CD4-positive, CD25-positive, alpha-beta regulatory T cell (primary cell): ENCODE data around the gene CAMTA1. TPM values are rescaled to one million over a fixed set of nuclear protein-coding genes. Genes with fewer than 3 reads are reported as not detected.

Experiments
- ATAC-seq, 2 donors: fragments of 150-1000 bp; cut with Tn5 transposase; one replicate each; pipeline ENCODE4 v1.10.0; 2021; ENCODE audit warnings: low read depth in 2 of 2, moderate number of reproducible peaks in 2 of 2, moderate library complexity in 1 of 2
- DNase-seq, 3 donors: peaks; one replicate each; pipeline versions ENCODE4 v3.0.0 to v3.0.0-alpha.2; 2012 to 2022; ENCODE audit warnings: mixed read lengths in 1 of 3
- H3K27ac ChIP-seq: one replicate; pipeline ENCODE4 v1.7.0; 2013; ENCODE audit warnings: mild to moderate bottlenecking, low read length; ENCODE audit not compliant: insufficient read depth, poor library complexity, severe bottlenecking
- H3K27me3 ChIP-seq: one replicate; pipeline ENCODE4 v1.7.0; 2013; ENCODE audit warnings: low read length; ENCODE audit not compliant: control insufficient read depth, insufficient read depth
- H3K36me3 ChIP-seq: one replicate; pipeline ENCODE4 v1.7.0; 2013; ENCODE audit warnings: mild to moderate bottlenecking, low read length, moderate library complexity; ENCODE audit not compliant: control insufficient read depth, insufficient read depth
- H3K4me1 ChIP-seq: 2 replicates; pipeline ENCODE4 v1.7.0; 2013; ENCODE audit warnings: mild to moderate bottlenecking, low read length; ENCODE audit not compliant: insufficient read depth, control insufficient read depth, poor library complexity, severe bottlenecking
- H3K4me3 ChIP-seq: one replicate; pipeline ENCODE4 v1.7.0; 2013; ENCODE audit warnings: low read depth, mild to moderate bottlenecking, low read length, moderate library complexity
- H3K9me3 ChIP-seq, 2 experiments: 1 replicate in 1 of 2; 2 replicates in 1 of 2; pipeline ENCODE4 v1.7.0; 2013; ENCODE audit warnings: low read length in 2 of 2, mild to moderate bottlenecking in 1 of 2, moderate library complexity in 1 of 2; ENCODE audit not compliant: control insufficient read depth in 2 of 2
- H3K27ac Mint-ChIP-seq, 3 donors: one replicate each; pipeline ENCODE4 v1.8.0; 2020 to 2022; ENCODE audit warnings: mild to moderate bottlenecking in 3 of 3, mixed read lengths in 3 of 3, moderate library complexity in 2 of 3
- H3K27me3 Mint-ChIP-seq: one replicate; pipeline ENCODE4 v1.8.0; 2022; ENCODE audit warnings: mild to moderate bottlenecking, mixed read lengths
- H3K36me3 Mint-ChIP-seq: one replicate; pipeline ENCODE4 v1.8.0; 2020; ENCODE audit warnings: mixed read lengths
- H3K4me1 Mint-ChIP-seq, 4 donors: one replicate each; pipeline ENCODE4 v1.8.0; 2020 to 2022; ENCODE audit warnings: mixed read lengths in 4 of 4, mild to moderate bottlenecking in 1 of 4
- H3K4me3 Mint-ChIP-seq, 4 donors: one replicate each; pipeline ENCODE4 v1.8.0; 2020 to 2022; ENCODE audit warnings: mild to moderate bottlenecking in 4 of 4, mixed read lengths in 4 of 4, moderate library complexity in 3 of 4
- H3K9me3 Mint-ChIP-seq, 7 donors: one replicate each; pipeline ENCODE4 v1.8.0; 2020 to 2022; ENCODE audit warnings: mixed read lengths in 7 of 7, mild to moderate bottlenecking in 3 of 7, moderate library complexity in 2 of 7
- polyA plus RNA-seq, 4 donors: library from polyadenylated mRNA; unstranded; fragments of 300-500 nt; fragmentation: Illumina TruSeq; gene quantifications; one replicate each; pipeline ENCODE4 v1.2.3, GENCODE V29; 2021
- total RNA-seq: library from RNA; stranded (reverse); gene quantifications from one replicate; pipeline ENCODE4 v1.2.3, GENCODE V29; 2022

Gene CAMTA1
- total and polyA plus RNA-seq, 5 donors from 2014 or later: 48.8 to 112 (median 80.0) TPM

- no peak overlapping the region for H3K27ac Mint-ChIP-seq
- no peaks in the 10 kb centered on the region for H3K9me3 ChIP-seq
- no peak overlapping the region for H3K27ac ChIP-seq
- no peaks in the 10 kb centered on the region for H3K4me1 Mint-ChIP-seq
- H3K4me3 Mint-ChIP-seq: no peak overlapping the region
- peaks cover 0 to 2% (median 0%) of the 10 kb centered on the region in 7 donors for H3K9me3 Mint-ChIP-seq
- no peaks in the 10 kb centered on the region for H3K27me3 ChIP-seq
- DNase-seq (no peak), ATAC-seq (no peak)
- no peaks in the 10 kb centered on the region for H3K36me3 ChIP-seq
- no peaks in the 10 kb centered on the region for H3K4me1 ChIP-seq
- no peaks in the 10 kb centered on the region for H3K27me3 Mint-ChIP-seq
- no peaks in the 10 kb centered on the region for H3K36me3 Mint-ChIP-seq
- H3K4me3 ChIP-seq: no peak overlapping the region
Measured at GRCh38 chr1:7613851-7614205, 828.6 kb downstream of the CAMTA1 start.

GRCh38 chr1:7614576-7615074 is 829.4 kb downstream of the CAMTA1 start:
- no peak for DNase-seq
- no peaks in the 10 kb centered on the region for H3K27me3 Mint-ChIP-seq
- Histone ChIP-seq H3K27me3 (no peaks in the 10 kb centered on the region), H3K4me1 (no peaks in the 10 kb centered on the region), H3K9me3 (no peaks in the 10 kb centered on the region), H3K4me3 (no peak overlapping the region), H3K27ac (no peak overlapping the region), H3K36me3 (no peaks in the 10 kb centered on the region)
- H3K27ac Mint-ChIP-seq: no peak overlapping the region
- H3K9me3 Mint-ChIP-seq: peaks cover 0 to 2% (median 0%) of the 10 kb centered on the region in 7 donors
- no peaks in the 10 kb centered on the region for H3K4me1 Mint-ChIP-seq
- no peaks in the 10 kb centered on the region for H3K36me3 Mint-ChIP-seq
- H3K4me3 Mint-ChIP-seq: no peak overlapping the region
- ATAC-seq: no peak

GRCh38 chr1:7615138-7615537 is 829.9 kb downstream of the CAMTA1 start:
- H3K27me3 ChIP-seq: no peaks in the 10 kb centered on the region

GRCh38 chr1:7616076-7616832 is 831.0 kb downstream of the CAMTA1 start:
- no peaks in the 10 kb centered on the region for H3K4me1 ChIP-seq
- H3K36me3 ChIP-seq: no peaks in the 10 kb centered on the region
- H3K27ac Mint-ChIP-seq: no peak overlapping the region
- no peaks in the 10 kb centered on the region for H3K9me3 ChIP-seq
- H3K27me3 ChIP-seq: no peaks in the 10 kb centered on the region
- peak in 2 of 3 donors; percentile 4 to 11 for DNase-seq
- peaks cover 0 to 4% (median 0%) of the 10 kb centered on the region in 7 donors for H3K9me3 Mint-ChIP-seq
- no peaks in the 10 kb centered on the region for H3K36me3 Mint-ChIP-seq
- H3K27ac ChIP-seq: no peak overlapping the region
- no peak overlapping the region for H3K4me3 Mint-ChIP-seq
- no peak for ATAC-seq
- H3K4me1 Mint-ChIP-seq: no peaks in the 10 kb centered on the region
- no peak overlapping the region for H3K4me3 ChIP-seq
- H3K27me3 Mint-ChIP-seq: peaks cover 4% of the 10 kb centered on the region

More at GRCh38 chr1:7615138-7615537, 829.9 kb downstream of the CAMTA1 start:
- Mint-ChIP-seq H3K36me3 (no peaks in the 10 kb centered on the region), H3K27me3 (no peaks in the 10 kb centered on the region), H3K4me3 (no peak overlapping the region), H3K9me3 (peaks cover 0 to 4% (median 0%) of the 10 kb centered on the region in 7 donors), H3K4me1 (no peaks in the 10 kb centered on the region), H3K27ac (no peak overlapping the region)
- Histone ChIP-seq H3K27ac (no peak overlapping the region), H3K9me3 (no peaks in the 10 kb centered on the region), H3K36me3 (no peaks in the 10 kb centered on the region), H3K4me3 (no peak overlapping the region), H3K4me1 (no peaks in the 10 kb centered on the region)
- no peak for DNase-seq
- no peak for ATAC-seq

- no peaks in the 10 kb centered on the region for H3K36me3 Mint-ChIP-seq
Measured at GRCh38 chr1:7616953-7617352, 831.7 kb downstream of the CAMTA1 start.

GRCh38 chr1:7617826-7618225 is 832.6 kb downstream of the CAMTA1 start:
- peaks cover 0 to 4% (median 0%) of the 10 kb centered on the region in 7 donors for H3K9me3 Mint-ChIP-seq
- H3K4me1 Mint-ChIP-seq: no peaks in the 10 kb centered on the region
- no peaks in the 10 kb centered on the region for H3K27me3 ChIP-seq
- no peaks in the 10 kb centered on the region for H3K9me3 ChIP-seq
- H3K27ac Mint-ChIP-seq: no peak overlapping the region
- no peak for ATAC-seq
- no peaks in the 10 kb centered on the region for H3K4me1 ChIP-seq
- H3K27ac ChIP-seq: no peak overlapping the region
- H3K4me3 ChIP-seq: no peak overlapping the region
- peaks cover 4% of the 10 kb centered on the region for H3K27me3 Mint-ChIP-seq
- no peaks in the 10 kb centered on the region for H3K36me3 ChIP-seq
- no peak overlapping the region for H3K4me3 Mint-ChIP-seq
- H3K36me3 Mint-ChIP-seq: no peaks in the 10 kb centered on the region
- DNase-seq: no peak

More at GRCh38 chr1:7616953-7617352, 831.7 kb downstream of the CAMTA1 start:
- Mint-ChIP-seq H3K9me3 (peaks cover 0 to 4% (median 0%) of the 10 kb centered on the region in 7 donors), H3K27ac (no peak overlapping the region), H3K4me1 (no peaks in the 10 kb centered on the region), H3K4me3 (no peak overlapping the region), H3K27me3 (peaks cover 4% of the 10 kb centered on the region)
- DNase-seq (no peak), ATAC-seq (no peak)
- Histone ChIP-seq H3K9me3 (no peaks in the 10 kb centered on the region), H3K4me3 (no peak overlapping the region), H3K27me3 (no peaks in the 10 kb centered on the region), H3K36me3 (no peaks in the 10 kb centered on the region), H3K27ac (no peak overlapping the region), H3K4me1 (no peaks in the 10 kb centered on the region)

GRCh38 chr1:7620196-7620595 is 834.9 kb downstream of the CAMTA1 start:
- no peaks in the 10 kb centered on the region for H3K4me1 ChIP-seq
- no peak overlapping the region for H3K4me3 ChIP-seq
- Mint-ChIP-seq H3K27me3 (peaks cover 11% of the 10 kb centered on the region), H3K4me1 (no peaks in the 10 kb centered on the region), H3K9me3 (peaks cover 0 to 4% (median 0%) of the 10 kb centered on the region in 7 donors), H3K4me3 (no peak overlapping the region), H3K27ac (no peak overlapping the region), H3K36me3 (no peaks in the 10 kb centered on the region)
- no peaks in the 10 kb centered on the region for H3K27me3 ChIP-seq
- DNase-seq (no peak), ATAC-seq (no peak)
- H3K9me3 ChIP-seq: no peaks in the 10 kb centered on the region
- no peaks in the 10 kb centered on the region for H3K36me3 ChIP-seq
- H3K27ac ChIP-seq: no peak overlapping the region
